Hepatocyte (in vitro differentiated cells): ENCODE data around the gene EIF4E1B. TPM values are rescaled to one million over a fixed set of nuclear protein-coding genes. Genes with fewer than 3 reads are reported as not detected.

Experiments used
- DNase-seq: peaks from one replicate; pipeline ENCODE4 v3.0.0-alpha.2; 2016; ENCODE audit warnings: low spot score
- H2AFZ ChIP-seq: fragments of 200-600 bp; sonication (generic); 2 replicates; pipeline ENCODE4 v1.6.0; 2016; ENCODE audit warnings: antibody characterized with exemption, mild to moderate bottlenecking
- H3K27ac ChIP-seq: fragments of 200-600 bp; sonication (generic); 2 replicates; pipeline ENCODE4 v1.5.1; 2016; ENCODE audit warnings: mild to moderate bottlenecking
- H3K27me3 ChIP-seq: fragments of 200-600 bp; sonication (generic); 2 replicates; pipeline ENCODE4 v1.6.1; 2016
- H3K36me3 ChIP-seq: fragments of 200-600 bp; sonication (generic); replicated peaks from 2 replicates; pipeline ENCODE4 v1.5.1; 2016; ENCODE audit warnings: low read depth; ENCODE audit not compliant: insufficient read depth
- H3K4me1 ChIP-seq: fragments of 200-600 bp; sonication (generic); 2 replicates; pipeline ENCODE4 v1.5.1; 2016; ENCODE audit warnings: mild to moderate bottlenecking, moderate library complexity; ENCODE audit not compliant: insufficient read depth
- H3K4me2 ChIP-seq: fragments of 200-600 bp; sonication (generic); 2 replicates; pipeline ENCODE4 v1.6.0; 2016
- H3K4me3 ChIP-seq: fragments of 200-600 bp; sonication (generic); 2 replicates; pipeline ENCODE4 v1.5.1; 2016; ENCODE audit warnings: mild to moderate bottlenecking
- H3K79me2 ChIP-seq: fragments of 200-600 bp; sonication (generic); 2 replicates; pipeline ENCODE4 v1.6.0; 2017; ENCODE audit warnings: mild to moderate bottlenecking
- H3K9me2 ChIP-seq: fragments of 200-600 bp; sonication (generic); replicated peaks from 2 replicates; pipeline ENCODE4 v1.6.0; 2017; ENCODE audit warnings: mild to moderate bottlenecking; ENCODE audit not compliant: insufficient read depth
- H3K9me3 ChIP-seq: fragments of 200-600 bp; sonication (generic); 2 replicates; pipeline ENCODE4 v1.5.1; 2016; ENCODE audit warnings: low read depth, mild to moderate bottlenecking
- H4K20me1 ChIP-seq: fragments of 200-600 bp; sonication (generic); 2 replicates; pipeline ENCODE4 v1.6.0; 2016; ENCODE audit warnings: mild to moderate bottlenecking; ENCODE audit not compliant: insufficient read depth, poor library complexity, severe bottlenecking
- EZH2 ChIP-seq: fragments of 200-600 bp; sonication (generic); IDR thresholded peaks from 2 replicates; pipeline ENCODE4 v1.6.1; 2016; ENCODE audit warnings: antibody characterized with exemption, mild to moderate bottlenecking, borderline replicate concordance
- EZH2phosphoT487 ChIP-seq: fragments of 200-600 bp; sonication (generic); IDR thresholded peaks from one replicate; pipeline ENCODE4 v1.6.1; 2018; ENCODE audit warnings: antibody characterized with exemption, mild to moderate bottlenecking, low read depth, moderate library complexity; ENCODE audit not compliant: unreplicated experiment, severe bottlenecking
- WGBS: methylation state at CpG from one replicate; pipeline ENCODE4 v1.1.6; 2016; ENCODE audit warnings: low lambda C conversion rate; ENCODE audit errors: missing lambda C conversion rate; 5-methylcytosine and 5-hydroxymethylcytosine counted together
- polyA plus RNA-seq: library from polyadenylated mRNA; unstranded; fragments of >200 nt; fragmentation: Nextera tagmentation; extraction: Ambion mirVana; gene quantifications from 2 replicates; pipeline ENCODE4 v1.2.1, GENCODE V29; 2016
- total RNA-seq: library from RNA; depleted of rRNA; stranded (reverse); fragments of >200 nt; gene quantifications from 2 replicates; pipeline ENCODE4 v1.2.3, GENCODE V29; 2014
- TF ChIP-seq, protein P1 (sequence below): fragments of 200-600 bp; sonication (generic); IDR thresholded peaks from 2 replicates; pipeline ENCODE4 v1.5.1; 2016; ENCODE audit warnings: antibody characterized with exemption, mild to moderate bottlenecking; ENCODE audit not compliant: poor library complexity

Gene EIF4E1B
- total and polyA plus RNA-seq, 2 experiments from 2014 or later: not detected

DNA sequence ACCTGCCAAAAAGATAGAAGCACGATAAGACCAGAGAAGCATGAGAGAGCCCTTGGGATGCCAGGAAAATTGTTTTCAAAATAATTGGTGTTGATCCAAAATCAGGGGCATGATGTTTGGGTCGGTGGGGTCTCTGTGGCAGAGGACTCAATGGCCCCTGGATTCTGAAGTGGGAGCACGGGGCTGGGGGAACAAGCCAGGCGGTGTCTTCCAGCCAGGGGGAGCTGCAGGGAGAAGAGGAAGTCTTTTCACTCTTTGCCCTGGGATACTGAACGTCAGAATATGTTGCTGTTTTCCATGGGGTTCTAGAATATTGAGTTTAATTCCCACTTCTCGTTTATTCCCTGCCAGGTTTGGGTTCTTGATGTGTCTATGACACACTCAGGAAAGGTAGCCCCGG is 37.2 kb downstream of the EIF4E1B start:
- DNase-seq: no peak
- Histone ChIP-seq H3K4me2 (no peak overlapping the region), H3K9me3 (no peaks in the 10 kb centered on the region), H3K79me2 (no peaks in the 10 kb centered on the region), H4K20me1 (no peaks in the 10 kb centered on the region), H3K9me2 (no peaks in the 10 kb centered on the region), H3K27me3 (peaks cover 4% of the 10 kb centered on the region), H3K4me1 (no peaks in the 10 kb centered on the region), H3K36me3 (no peaks in the 10 kb centered on the region), H2AFZ (no peak overlapping the region), H3K4me3 (no peak overlapping the region), H3K27ac (no peak overlapping the region)
- TF ChIP-seq EZH2: no peak
- TF ChIP-seq EZH2phosphoT487: no peak
- TF ChIP-seq, protein P1, sequence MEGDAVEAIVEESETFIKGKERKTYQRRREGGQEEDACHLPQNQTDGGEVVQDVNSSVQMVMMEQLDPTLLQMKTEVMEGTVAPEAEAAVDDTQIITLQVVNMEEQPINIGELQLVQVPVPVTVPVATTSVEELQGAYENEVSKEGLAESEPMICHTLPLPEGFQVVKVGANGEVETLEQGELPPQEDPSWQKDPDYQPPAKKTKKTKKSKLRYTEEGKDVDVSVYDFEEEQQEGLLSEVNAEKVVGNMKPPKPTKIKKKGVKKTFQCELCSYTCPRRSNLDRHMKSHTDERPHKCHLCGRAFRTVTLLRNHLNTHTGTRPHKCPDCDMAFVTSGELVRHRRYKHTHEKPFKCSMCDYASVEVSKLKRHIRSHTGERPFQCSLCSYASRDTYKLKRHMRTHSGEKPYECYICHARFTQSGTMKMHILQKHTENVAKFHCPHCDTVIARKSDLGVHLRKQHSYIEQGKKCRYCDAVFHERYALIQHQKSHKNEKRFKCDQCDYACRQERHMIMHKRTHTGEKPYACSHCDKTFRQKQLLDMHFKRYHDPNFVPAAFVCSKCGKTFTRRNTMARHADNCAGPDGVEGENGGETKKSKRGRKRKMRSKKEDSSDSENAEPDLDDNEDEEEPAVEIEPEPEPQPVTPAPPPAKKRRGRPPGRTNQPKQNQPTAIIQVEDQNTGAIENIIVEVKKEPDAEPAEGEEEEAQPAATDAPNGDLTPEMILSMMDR: no peak
- 78% methylated on average over 7 of the region's 7 CpGs for WGBS

DNA sequence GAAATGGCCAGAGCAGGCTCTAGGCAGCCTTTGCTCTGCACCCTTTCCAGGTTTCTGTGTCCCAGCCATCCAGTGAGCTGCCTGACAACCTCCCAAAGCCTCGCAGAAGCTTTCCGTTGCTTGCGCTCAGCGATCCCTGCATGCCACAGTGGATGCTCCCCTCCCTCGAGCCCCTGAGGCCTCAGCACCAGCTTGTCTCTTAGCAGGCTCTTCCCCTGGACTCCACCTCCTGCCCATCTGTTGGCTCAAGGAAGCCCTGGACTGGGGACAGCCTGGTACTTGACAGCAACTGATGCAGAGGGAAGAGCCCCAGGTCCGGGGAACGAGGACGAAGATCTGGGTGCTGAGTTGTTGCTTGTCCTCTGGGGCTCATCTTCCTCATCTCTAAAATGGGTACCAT is 40.0 kb downstream of the EIF4E1B start:
- no peaks in the 10 kb centered on the region for H3K4me1 ChIP-seq
- no peak for DNase-seq
- no peaks in the 10 kb centered on the region for H3K9me2 ChIP-seq
- peaks cover 4% of the 10 kb centered on the region for H3K27me3 ChIP-seq
- TF ChIP-seq EZH2 (no peak), EZH2phosphoT487 (no peak)
- TF ChIP-seq, protein P1: no peak
- H3K4me3 ChIP-seq: no peak overlapping the region
- no peaks in the 10 kb centered on the region for H4K20me1 ChIP-seq
- WGBS: 84% methylated on average over 8 of the region's 8 CpGs
- no peaks in the 10 kb centered on the region for H3K79me2 ChIP-seq
- H3K27ac ChIP-seq: no peak overlapping the region
- H3K36me3 ChIP-seq: no peaks in the 10 kb centered on the region
- no peak overlapping the region for H2AFZ ChIP-seq
- H3K9me3 ChIP-seq: no peaks in the 10 kb centered on the region
- no peak overlapping the region for H3K4me2 ChIP-seq

DNA sequence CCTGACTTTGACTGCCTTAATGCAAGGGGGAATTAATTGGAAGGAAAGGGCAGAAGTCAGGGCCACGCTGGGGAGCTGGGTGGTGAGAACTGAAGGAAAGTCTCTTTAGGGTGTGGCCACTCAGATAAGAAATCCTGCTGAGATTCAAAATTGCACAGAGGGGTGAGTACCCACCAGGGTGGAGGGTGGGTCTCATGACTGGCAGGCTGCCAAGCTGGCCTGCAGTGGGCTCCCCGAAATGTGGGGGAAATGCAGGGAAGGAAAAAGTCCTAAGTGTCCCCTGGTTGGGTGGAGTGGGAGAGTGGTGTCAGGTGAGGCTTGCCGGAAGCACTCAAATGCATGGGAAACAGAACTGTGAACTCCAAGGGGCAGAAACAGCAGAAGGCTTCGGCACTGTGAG is 40.9 kb downstream of the EIF4E1B start:
- Histone ChIP-seq H3K27ac (no peak overlapping the region), H2AFZ (no peak overlapping the region), H3K27me3 (peaks cover 4% of the 10 kb centered on the region), H3K9me3 (no peaks in the 10 kb centered on the region), H4K20me1 (no peaks in the 10 kb centered on the region), H3K79me2 (no peaks in the 10 kb centered on the region), H3K9me2 (no peaks in the 10 kb centered on the region), H3K4me1 (no peaks in the 10 kb centered on the region), H3K4me2 (no peak overlapping the region), H3K36me3 (no peaks in the 10 kb centered on the region), H3K4me3 (no peak overlapping the region)
- 83% methylated on average over 4 of the region's 4 CpGs for WGBS
- no peak for DNase-seq
- TF ChIP-seq EZH2 (no peak), EZH2phosphoT487 (no peak)
- TF ChIP-seq, protein P1: no peak
